ENCODE results near the gene KRTAP10-10.

KRTAP10-10 gene

GRCh38 chr21:44619886-44620285, 17.3 kb upstream of the KRTAP10-10 start:
- no peak for TF ChIP-seq EZH2phosphoT487 (IDR thresholded peaks at IDR 0.05; ENCODE audit: low read length)
- no peak for TF ChIP-seq CTCF (IDR thresholded peaks at IDR 0.05; ENCODE audit: low read length)
- TF ChIP-seq EZH2 (optimal IDR thresholded peaks at IDR 0.05; ENCODE audit: low read depth, low read length): no peak

GRCh38 chr21:44623575-44623974, 13.6 kb upstream of the KRTAP10-10 start:
- H2AFZ ChIP-seq (ENCODE audit: low read length): no peak overlapping the region
- H3K4me1 ChIP-seq (ENCODE audit: low read length): no peaks in the 10 kb centered on the region
- H3F3A ChIP-seq (ENCODE audit: insufficient read depth, low read length): no peaks in the 10 kb centered on the region
- H3K9ac ChIP-seq (ENCODE audit: low read length): no peak overlapping the region
- no peaks in the 10 kb centered on the region for H3K36me3 ChIP-seq (replicated peaks; ENCODE audit: insufficient read depth, low read length)
- no peaks in the 10 kb centered on the region for H4K20me1 ChIP-seq (ENCODE audit: insufficient read depth, low read length)
- H3K27me3 ChIP-seq (replicated peaks; ENCODE audit: insufficient read depth, low read length): peaks cover 55% of the 10 kb centered on the region
- TF ChIP-seq EZH2 (optimal IDR thresholded peaks at IDR 0.05; ENCODE audit: low read depth, low read length): no peak
- no peak for TF ChIP-seq EZH2phosphoT487 (IDR thresholded peaks at IDR 0.05; ENCODE audit: low read length)
- no peak for TF ChIP-seq CTCF (IDR thresholded peaks at IDR 0.05; ENCODE audit: low read length)
- no peak overlapping the region for H3K4me3 ChIP-seq (ENCODE audit: low read length)
- no peaks in the 10 kb centered on the region for H3K9me3 ChIP-seq (replicated peaks; ENCODE audit: insufficient read depth, low read length)
- H3K9me2 ChIP-seq (replicated peaks; ENCODE audit: insufficient read depth, low read length): no peaks in the 10 kb centered on the region
- no peak for DNase-seq
- H3K79me2 ChIP-seq (ENCODE audit: low read length): no peaks in the 10 kb centered on the region
- no peak overlapping the region for H3K27ac ChIP-seq (ENCODE audit: low read length)
- H3K4me2 ChIP-seq (ENCODE audit: low read depth, low read length): no peak overlapping the region

More at GRCh38 chr21:44619886-44620285, 17.3 kb upstream of the KRTAP10-10 start:
- H3K79me2 ChIP-seq (ENCODE audit: low read length): no peaks in the 10 kb centered on the region
- no peak for DNase-seq
- no peaks in the 10 kb centered on the region for H3F3A ChIP-seq (ENCODE audit: insufficient read depth, low read length)
- no peak overlapping the region for H3K27ac ChIP-seq (ENCODE audit: low read length)
- no peaks in the 10 kb centered on the region for H3K9me3 ChIP-seq (replicated peaks; ENCODE audit: insufficient read depth, low read length)
- no peaks in the 10 kb centered on the region for H4K20me1 ChIP-seq (ENCODE audit: insufficient read depth, low read length)
- H3K4me3 ChIP-seq (ENCODE audit: low read length): no peak overlapping the region
- H3K27me3 ChIP-seq (replicated peaks; ENCODE audit: insufficient read depth, low read length): peaks cover 81% of the 10 kb centered on the region
- H3K36me3 ChIP-seq (replicated peaks; ENCODE audit: insufficient read depth, low read length): no peaks in the 10 kb centered on the region
- no peaks in the 10 kb centered on the region for H3K9me2 ChIP-seq (replicated peaks; ENCODE audit: insufficient read depth, low read length)
- no peaks in the 10 kb centered on the region for H3K4me1 ChIP-seq (ENCODE audit: low read length)
- no peak overlapping the region for H3K9ac ChIP-seq (ENCODE audit: low read length)
- no peak overlapping the region for H2AFZ ChIP-seq (ENCODE audit: low read length)
- no peak overlapping the region for H3K4me2 ChIP-seq (ENCODE audit: low read depth, low read length)

GRCh38 chr21:44625756-44626155, 11.4 kb upstream of the KRTAP10-10 start:
- DNase-seq: no peak
- Histone ChIP-seq H3K9me3 (replicated peaks; ENCODE audit: insufficient read depth, low read length) (no peaks in the 10 kb centered on the region), H4K20me1 (ENCODE audit: insufficient read depth, low read length) (no peaks in the 10 kb centered on the region), H3F3A (ENCODE audit: insufficient read depth, low read length) (no peaks in the 10 kb centered on the region), H3K9me2 (replicated peaks; ENCODE audit: insufficient read depth, low read length) (no peaks in the 10 kb centered on the region), H3K9ac (ENCODE audit: low read length) (no peak overlapping the region), H3K4me3 (ENCODE audit: low read length) (no peak overlapping the region), H3K79me2 (ENCODE audit: low read length) (no peaks in the 10 kb centered on the region), H3K27me3 (replicated peaks; ENCODE audit: insufficient read depth, low read length) (peaks cover 47% of the 10 kb centered on the region), H3K4me1 (ENCODE audit: low read length) (no peaks in the 10 kb centered on the region), H3K36me3 (replicated peaks; ENCODE audit: insufficient read depth, low read length) (no peaks in the 10 kb centered on the region), H3K27ac (ENCODE audit: low read length) (no peak overlapping the region), H2AFZ (ENCODE audit: low read length) (no peak overlapping the region), H3K4me2 (ENCODE audit: low read depth, low read length) (no peak overlapping the region)
- TF ChIP-seq EZH2phosphoT487 (IDR thresholded peaks at IDR 0.05; ENCODE audit: low read length): no peak
- TF ChIP-seq EZH2 (optimal IDR thresholded peaks at IDR 0.05; ENCODE audit: low read depth, low read length): no peak
- no peak for TF ChIP-seq CTCF (IDR thresholded peaks at IDR 0.05; ENCODE audit: low read length)
